Measurements from ENCODE around the gene CES4A.
"Not testable (repeated sequence)": the region's sequence is repeated elsewhere in the genome, so short reads cannot be mapped to it uniquely, and the experiment has no call there.

DNA sequence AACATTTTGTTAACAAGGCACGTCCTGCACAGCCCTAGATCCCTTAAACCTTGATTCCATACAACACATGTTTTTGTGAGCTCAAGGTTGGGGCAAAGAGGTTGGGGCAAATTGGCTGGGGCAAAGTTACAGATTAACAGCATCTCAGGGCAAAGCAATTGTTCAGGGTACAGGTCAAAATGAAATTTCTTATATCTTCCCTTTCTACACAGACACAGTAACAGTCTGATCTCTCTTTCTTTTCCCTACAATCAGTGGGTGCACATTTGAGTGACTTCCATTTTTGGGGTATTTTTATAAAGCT, 32.3 kb upstream of the CES4A start:
- TF ChIP-seq CTCF (optimal IDR thresholded peaks at IDR 0.05 in 1 of 3, IDR thresholded peaks at IDR 0.05 in 1 of 3, conservative IDR thresholded peaks at IDR 0.05 in 1 of 3; ENCODE audit: extremely low read depth in 1 of 3, insufficient read depth in 2 of 3, low read length in 3 of 3); EZH2 (IDR thresholded peaks at IDR 0.05; ENCODE audit: low read length): not testable (repeated sequence)
